ENCODE measurements around the gene DNM3. TPM values are rescaled to one million over a fixed set of nuclear protein-coding genes. Genes with fewer than 3 reads are reported as not detected.

Gene DNM3
- total RNA-seq, 1 donor from 2014 or later, result 2.7 TPM

GRCh38 chr1:172343240-172344160 lies 502.2 kb downstream of the DNM3 start:
- H3K27me3 ChIP-seq (ENCODE audit: control insufficient read depth, insufficient read depth, low read length), result no peaks in the 10 kb centered on the region
- TF ChIP-seq CTCF (IDR thresholded peaks at IDR 0.05; ENCODE audit: insufficient read depth, low read length, poor library complexity, severe bottlenecking), result no peak
- no peaks in the 10 kb centered on the region for H3K36me3 ChIP-seq (ENCODE audit: control insufficient read depth, insufficient read depth, low read length)
- no peak for DNase-seq (ENCODE audit: low read depth)
- H3K4me3 ChIP-seq (ENCODE audit: low read depth, low read length), result no peak overlapping the region

GRCh38 chr1:172344444-172344843 lies 503.1 kb downstream of the DNM3 start:
- no peak for DNase-seq (ENCODE audit: low read depth)
- Histone ChIP-seq H3K36me3 (ENCODE audit: control insufficient read depth, insufficient read depth, low read length) (no peaks in the 10 kb centered on the region), H3K4me3 (ENCODE audit: low read depth, low read length) (no peak overlapping the region), H3K27me3 (ENCODE audit: control insufficient read depth, insufficient read depth, low read length) (no peaks in the 10 kb centered on the region)
- TF ChIP-seq CTCF (IDR thresholded peaks at IDR 0.05; ENCODE audit: insufficient read depth, low read length, poor library complexity, severe bottlenecking), result no peak

GRCh38 chr1:172345077-172345476 lies 503.8 kb downstream of the DNM3 start:
- no peaks in the 10 kb centered on the region for H3K36me3 ChIP-seq (ENCODE audit: control insufficient read depth, insufficient read depth, low read length)
- no peak for TF ChIP-seq CTCF (IDR thresholded peaks at IDR 0.05; ENCODE audit: insufficient read depth, low read length, poor library complexity, severe bottlenecking)
- DNase-seq (ENCODE audit: low read depth), result no peak
- no peak overlapping the region for H3K4me3 ChIP-seq (ENCODE audit: low read depth, low read length)
- H3K27me3 ChIP-seq (ENCODE audit: control insufficient read depth, insufficient read depth, low read length), result no peaks in the 10 kb centered on the region

- H3K4me3 ChIP-seq (ENCODE audit: low read depth, low read length), result no peak overlapping the region
- no peak for DNase-seq (ENCODE audit: low read depth)
- no peaks in the 10 kb centered on the region for H3K36me3 ChIP-seq (ENCODE audit: control insufficient read depth, insufficient read depth, low read length)
- TF ChIP-seq CTCF (IDR thresholded peaks at IDR 0.05; ENCODE audit: insufficient read depth, low read length, poor library complexity, severe bottlenecking), result no peak
- no peaks in the 10 kb centered on the region for H3K27me3 ChIP-seq (ENCODE audit: control insufficient read depth, insufficient read depth, low read length)
These were observed 506.1 kb downstream of the DNM3 start for GRCh38 chr1:172347416-172347815.

- Histone ChIP-seq H3K4me3 (ENCODE audit: low read depth, low read length) (no peak overlapping the region), H3K36me3 (ENCODE audit: control insufficient read depth, insufficient read depth, low read length) (no peaks in the 10 kb centered on the region), H3K27me3 (ENCODE audit: control insufficient read depth, insufficient read depth, low read length) (no peaks in the 10 kb centered on the region)
- DNase-seq (ENCODE audit: low read depth), result no peak
- no peak for TF ChIP-seq CTCF (IDR thresholded peaks at IDR 0.05; ENCODE audit: insufficient read depth, low read length, poor library complexity, severe bottlenecking)
These were observed 509.6 kb downstream of the DNM3 start for GRCh38 chr1:172350856-172351255.
